Hematopoietic multipotent progenitor cell treated with erythropoietin and hydrocortisone succinate and interleukin-3 and kit ligand, for 15 days (in vitro differentiated cells): ENCODE data around the gene RCSD1.
"Not testable (repeated sequence)": the region's sequence is repeated elsewhere in the genome, so short reads cannot be mapped to it uniquely, and the experiment has no call there.

Source experiments
- DNase-seq: peaks from one replicate; pipeline ENCODE4 v3.0.0-alpha.2; 2015; ENCODE audit warnings: low spot score

RCSD1 gene

GRCh38 chr1:167629681-167630567, at the start of gene RCSD1:
TSS of gene RCSD1 (plus strand) at chr1:167630232. CDS start at chr1:167630424, 192 bp downstream.
- no peak for DNase-seq

- DNase-seq = no peak
Measured at GRCh38 chr1:167582064-167582463, 48.0 kb upstream of the RCSD1 start.

- no peak for DNase-seq
Measured at GRCh38 chr1:167582722-167583121, 47.3 kb upstream of the RCSD1 start.

- DNase-seq = no peak
Measured at GRCh38 chr1:167584581-167584980, 45.5 kb upstream of the RCSD1 start.

- DNase-seq = no peak
Measured at GRCh38 chr1:167587342-167587741, 42.7 kb upstream of the RCSD1 start.

GRCh38 chr1:167587872-167588271, 42.2 kb upstream of the RCSD1 start:
- no peak for DNase-seq

GRCh38 chr1:167588361-167588760, 41.7 kb upstream of the RCSD1 start:
- no peak for DNase-seq

GRCh38 chr1:167592475-167592874, 37.6 kb upstream of the RCSD1 start:
- no peak for DNase-seq

- no peak for DNase-seq
Measured at GRCh38 chr1:167593860-167594259, 36.2 kb upstream of the RCSD1 start.

GRCh38 chr1:167594822-167595221, 35.2 kb upstream of the RCSD1 start:
- no peak for DNase-seq

GRCh38 chr1:167599957-167600581, 30.0 kb upstream of the RCSD1 start:
- DNase-seq = no peak

GRCh38 chr1:167601442-167602383, 28.3 kb upstream of the RCSD1 start:
- no peak for DNase-seq

GRCh38 chr1:167602840-167603239, 27.2 kb upstream of the RCSD1 start:
- no peak for DNase-seq

- no peak for DNase-seq
Measured at GRCh38 chr1:167605576-167605975, 24.5 kb upstream of the RCSD1 start.

- no peak for DNase-seq
Measured at GRCh38 chr1:167611983-167612382, 18.0 kb upstream of the RCSD1 start.

GRCh38 chr1:167612587-167613385, 17.2 kb upstream of the RCSD1 start:
- DNase-seq = no peak

- not testable (repeated sequence) for DNase-seq
Measured at GRCh38 chr1:167613984-167614383, 16.0 kb upstream of the RCSD1 start.

- DNase-seq = no peak
Measured at GRCh38 chr1:167614851-167615250, 15.2 kb upstream of the RCSD1 start.

GRCh38 chr1:167616521-167616920, 13.5 kb upstream of the RCSD1 start:
- DNase-seq = no peak

GRCh38 chr1:167617153-167618147, 12.6 kb upstream of the RCSD1 start:
- no peak for DNase-seq
